Activated B cell treated with CpG ODN at 0.5 μM for 24 hours (primary cell): ENCODE data around the gene PBX3. TPM values are rescaled to one million over a fixed set of nuclear protein-coding genes. Genes with fewer than 3 reads are reported as not detected.
"Not testable (repeated sequence)": the region's sequence is repeated elsewhere in the genome, so short reads cannot be mapped to it uniquely, and the experiment has no call there.

Experiments used
- ATAC-seq: fragments of 200-7000 bp; cut with Tn5 transposase; one replicate; pipeline ENCODE4 v1.10.0; 2021; ENCODE audit warnings: low read depth, mild to moderate bottlenecking, moderate library complexity
- CTCF ChIA-PET: fragments of 350-600 bp; sonication (Branson Sonifier 250); formaldehyde crosslinking; loops from one replicate; lab custom pipeline; 2021; ENCODE audit warnings: antibody characterized with exemption; lab: Charles Lee
- POLR2A ChIA-PET: fragments of 350-600 bp; sonication (Branson Sonifier 250); formaldehyde crosslinking; loops from one replicate; lab custom pipeline; 2021; ENCODE audit warnings: antibody characterized with exemption; lab: Charles Lee
- DNase-seq: peaks from one replicate; pipeline ENCODE4 v3.0.0; 2022
- H3K27ac Mint-ChIP-seq: one replicate; pipeline ENCODE4 v1.8.0; 2020; ENCODE audit warnings: mixed read lengths
- H3K27me3 Mint-ChIP-seq: one replicate; pipeline ENCODE4 v1.8.0; 2021; ENCODE audit warnings: mixed read lengths
- H3K36me3 Mint-ChIP-seq: one replicate; pipeline ENCODE4 v1.8.0; 2021; ENCODE audit warnings: low read depth, mixed read lengths
- H3K4me1 Mint-ChIP-seq: one replicate; pipeline ENCODE4 v1.8.0; 2021; ENCODE audit warnings: mixed read lengths
- H3K4me3 Mint-ChIP-seq: one replicate; pipeline ENCODE4 v1.8.0; 2020; ENCODE audit warnings: mild to moderate bottlenecking, mixed read lengths
- H3K9me3 Mint-ChIP-seq: one replicate; pipeline ENCODE4 v1.8.0; 2020; ENCODE audit warnings: mixed read lengths
- CTCF ChIP-seq: fragments of 200-600 bp; IDR thresholded peaks from one replicate; pipeline ENCODE4 v1.8.0; 2022; ENCODE audit warnings: antibody characterized with exemption, mild to moderate bottlenecking
- intact Hi-C: fragments of 100-400 bp; cut with micrococcal nuclease; formaldehyde crosslinking; loops from one replicate; pipeline ENCODE4 v1.15.1; 2024
- total RNA-seq: library from RNA; stranded (reverse); gene quantifications from 2 replicates; pipeline ENCODE4 v1.2.3, GENCODE V29; 2022

The PBX3 gene
- total RNA-seq, 1 donor from 2014 or later = 37.2 TPM

- ATAC-seq (no peak), DNase-seq (no peak)
- Mint-ChIP-seq H3K9me3 (no peaks in the 10 kb centered on the region), H3K27ac (peak overlapping the region; percentile 85), H3K27me3 (no peaks in the 10 kb centered on the region), H3K4me1 (peaks cover 51% of the 10 kb centered on the region), H3K4me3 (no peak overlapping the region), H3K36me3 (no peaks in the 10 kb centered on the region)
- intact Hi-C loops = loop anchor here (5.0 to 10.0 kb wide), 4 partner anchors 56 to 268 kb away; no protein-coding TSS in a partner anchor
- ChIA-PET CTCF (no interaction called here), POLR2A (interaction anchor here (0.5 to 1.2 kb wide), 4 partner anchors 18 to 226 kb away, joined by 3 to 5 read pairs (median 4); no protein-coding TSS in a partner anchor)
- TF ChIP-seq CTCF = no peak
These were observed 75.7 kb downstream of the PBX3 start for GRCh38 chr9:125822902-125823301.

GRCh38 chr9:125823874-125824406 is 76.8 kb downstream of the PBX3 start:
- H3K4me3 Mint-ChIP-seq = peak overlapping the region; percentile 81
- H3K4me1 Mint-ChIP-seq = peaks cover 54% of the 10 kb centered on the region
- H3K27ac Mint-ChIP-seq = peak overlapping the region; percentile 85
- POLR2A ChIA-PET = interaction anchor here (0.5 to 0.9 kb wide), 4 partner anchors 14 to 332 kb away, joined by 3 to 4 read pairs (median 3); no protein-coding TSS in a partner anchor
- H3K36me3 Mint-ChIP-seq, H3K9me3 Mint-ChIP-seq, CTCF ChIA-PET, H3K27me3 Mint-ChIP-seq, DNase-seq: not testable (repeated sequence)
- ATAC-seq = peak; percentile 92
- intact Hi-C loops = loop anchor here (2.0 to 10.0 kb wide), 5 partner anchors 57 to 269 kb away; no protein-coding TSS in a partner anchor

- Mint-ChIP-seq H3K27ac (peak overlapping the region; percentile 50), H3K9me3 (no peaks in the 10 kb centered on the region), H3K4me3 (no peak overlapping the region), H3K4me1 (peaks cover 52% of the 10 kb centered on the region), H3K27me3 (no peaks in the 10 kb centered on the region), H3K36me3 (no peaks in the 10 kb centered on the region)
- intact Hi-C loops = loop anchor here (2.0 to 10.0 kb wide), 2 partner anchors 63 to 271 kb away; no protein-coding TSS in a partner anchor
- TF ChIP-seq CTCF = no peak
- DNase-seq (no peak), ATAC-seq (no peak)
- ChIA-PET POLR2A (no interaction called here), CTCF (no interaction called here)
These were observed 78.6 kb downstream of the PBX3 start for GRCh38 chr9:125825762-125826161.

- Mint-ChIP-seq H3K27ac (no peak overlapping the region), H3K36me3 (no peaks in the 10 kb centered on the region), H3K4me1 (peaks cover 48% of the 10 kb centered on the region), H3K9me3 (no peaks in the 10 kb centered on the region), H3K27me3 (no peaks in the 10 kb centered on the region), H3K4me3 (no peak overlapping the region)
- intact Hi-C loops = loop anchor here (10.0 kb wide), 1 partner anchor 272 kb away; no protein-coding TSS in a partner anchor
- ATAC-seq = no peak
- TF ChIP-seq CTCF = no peak
- ChIA-PET POLR2A (no interaction called here), CTCF (no interaction called here)
- DNase-seq = no peak
These were observed 79.7 kb downstream of the PBX3 start for GRCh38 chr9:125826850-125827249.

GRCh38 chr9:125829743-125830142 is 82.6 kb downstream of the PBX3 start:
- DNase-seq (peak; percentile 20), ATAC-seq (peak; percentile 95)
- peak overlapping the region; percentile 88 for H3K27ac Mint-ChIP-seq
- no peaks in the 10 kb centered on the region for H3K27me3 Mint-ChIP-seq
- H3K9me3 Mint-ChIP-seq = no peaks in the 10 kb centered on the region
- ChIA-PET CTCF (interaction anchor here (1.0 to 1.3 kb wide), 3 partner anchors 9 to 271 kb away, joined by 3 read pairs; no protein-coding TSS in a partner anchor), POLR2A (interaction anchor here (0.8 to 3.3 kb wide), 9 partner anchors 8 to 179 kb away, joined by 3 to 21 read pairs (median 5); partner anchors contain the start of genes MAPKAP1 and PBX3)
- intact Hi-C loops = loop anchor here (1.0 to 10.0 kb wide), 4 partner anchors 8 to 275 kb away; partner anchors contain the start of gene PBX3
- TF ChIP-seq CTCF = no peak
- peak overlapping the region; percentile 85 for H3K4me3 Mint-ChIP-seq
- no peaks in the 10 kb centered on the region for H3K36me3 Mint-ChIP-seq
- peaks cover 30% of the 10 kb centered on the region for H3K4me1 Mint-ChIP-seq
